ENCODE results near the gene LGALS12. TPM values are rescaled to one million over a fixed set of nuclear protein-coding genes. Genes with fewer than 3 reads are reported as not detected.

LGALS12 gene
- total and polyA plus RNA-seq, 10 of the 15 experiments (the other 5 are each of a cell fraction or from before 2014, with no cell fraction given), result not detected

- no peak for TF ChIP-seq GATAD2B (conservative IDR thresholded peaks at IDR 0.05; ENCODE audit: low read depth)
- peak; percentile 25 to 50; a peak in 1 of 4 replicates for TF ChIP-seq IKZF2 (IDR thresholded peaks at IDR 0.05)
- no peak for TF ChIP-seq NR2C1 (IDR thresholded peaks at IDR 0.05)
- no peak for TF ChIP-seq KDM1A (IDR thresholded peaks at IDR 0.05; ENCODE audit: borderline replicate concordance)
- TF ChIP-seq CBFB (IDR thresholded peaks at IDR 0.05; ENCODE audit: low read depth), result no peak; the same call in 1 of the 2 replicates
- peak; percentile 42 for TF ChIP-seq RELA (IDR thresholded peaks at IDR 0.05; ENCODE audit: borderline replicate concordance, partially characterized antibody)
- TF ChIP-seq PML (IDR thresholded peaks at IDR 0.05; ENCODE audit: low read length), result no peak
- no peak for TF ChIP-seq ZNF217 (IDR thresholded peaks at IDR 0.05)
- TF ChIP-seq CTCF (IDR thresholded peaks at IDR 0.05 in 2 of 3, conservative IDR thresholded peaks at IDR 0.05 in 1 of 3; ENCODE audit: control insufficient read depth in 2 of 3, extremely low read depth in 1 of 3, insufficient read depth in 1 of 3, low read depth in 3 of 3, low read length in 3 of 3), result no peak
- TF ChIP-seq TARDBP (IDR thresholded peaks at IDR 0.05; ENCODE audit: borderline replicate concordance), result no peak
- no peak for TF ChIP-seq WRNIP1 (IDR thresholded peaks at IDR 0.05; ENCODE audit: borderline replicate concordance, low read depth, low read length)
- TF ChIP-seq PBX3 (IDR thresholded peaks at IDR 0.05; ENCODE audit: insufficient replicate concordance, low read depth, low read length), result no peak
- TF ChIP-seq SMARCA5 (IDR thresholded peaks at IDR 0.05), result no peak
- TF ChIP-seq SP1 (IDR thresholded peaks at IDR 0.05; ENCODE audit: low read depth, low read length), result peak; percentile 6
- TF ChIP-seq BACH1 (IDR thresholded peaks at IDR 0.05; ENCODE audit: borderline replicate concordance), result no peak
- TF ChIP-seq SUZ12 (IDR thresholded peaks at IDR 0.05; ENCODE audit: unreplicated experiment), result no peak
- TF ChIP-seq EGR1 (IDR thresholded peaks at IDR 0.05; ENCODE audit: borderline replicate concordance in 1 of 2, low read depth in 2 of 2, low read length in 2 of 2), result no peak
- no peak; the same call in 1 of the 2 replicates for TF ChIP-seq SMC3 (IDR thresholded peaks at IDR 0.05; ENCODE audit: borderline replicate concordance, low read length)
- TF ChIP-seq RELB (IDR thresholded peaks at IDR 0.05; ENCODE audit: low read depth), result peak; percentile 55; the same call in 1 of the 2 replicates
- peak; percentile 59 for TF ChIP-seq NFIC (IDR thresholded peaks at IDR 0.05; ENCODE audit: low read depth, low read length)
- TF ChIP-seq HDAC2 (IDR thresholded peaks at IDR 0.05), result no peak
- TF ChIP-seq BRCA1 (IDR thresholded peaks at IDR 0.05; ENCODE audit: low read depth, low read length), result no peak
- TF ChIP-seq TCF12 (IDR thresholded peaks at IDR 0.05; ENCODE audit: low read depth, low read length), result peak; percentile 43; the same call in 1 of the 2 replicates
- no peak for TF ChIP-seq MYB (IDR thresholded peaks at IDR 0.05; ENCODE audit: borderline replicate concordance, low read depth, low read length)
- TF ChIP-seq MAX (IDR thresholded peaks at IDR 0.05; ENCODE audit: low read depth, low read length), result no peak
- TF ChIP-seq CREB1 (IDR thresholded peaks at IDR 0.05; ENCODE audit: low read depth), result no peak
- no peak for TF ChIP-seq MEF2A (IDR thresholded peaks at IDR 0.05; ENCODE audit: insufficient read depth, low read depth, low read length)
- peak; percentile 82 for TF ChIP-seq ATF7 (IDR thresholded peaks at IDR 0.05; ENCODE audit: low read depth)
- no peak for TF ChIP-seq RCOR1 (conservative IDR thresholded peaks at IDR 0.05; ENCODE audit: low read depth, low read length)
- peak; percentile 28; the same call in 1 of the 2 replicates for TF ChIP-seq NR2F1 (conservative IDR thresholded peaks at IDR 0.05)
Measured at GRCh38 chr11:63534895-63535461, 29.1 kb downstream of the LGALS12 start (continued).

Measured in GM12878 (cell line).